ENCODE measurements around the gene NCOA3.

The NCOA3 gene

DNA sequence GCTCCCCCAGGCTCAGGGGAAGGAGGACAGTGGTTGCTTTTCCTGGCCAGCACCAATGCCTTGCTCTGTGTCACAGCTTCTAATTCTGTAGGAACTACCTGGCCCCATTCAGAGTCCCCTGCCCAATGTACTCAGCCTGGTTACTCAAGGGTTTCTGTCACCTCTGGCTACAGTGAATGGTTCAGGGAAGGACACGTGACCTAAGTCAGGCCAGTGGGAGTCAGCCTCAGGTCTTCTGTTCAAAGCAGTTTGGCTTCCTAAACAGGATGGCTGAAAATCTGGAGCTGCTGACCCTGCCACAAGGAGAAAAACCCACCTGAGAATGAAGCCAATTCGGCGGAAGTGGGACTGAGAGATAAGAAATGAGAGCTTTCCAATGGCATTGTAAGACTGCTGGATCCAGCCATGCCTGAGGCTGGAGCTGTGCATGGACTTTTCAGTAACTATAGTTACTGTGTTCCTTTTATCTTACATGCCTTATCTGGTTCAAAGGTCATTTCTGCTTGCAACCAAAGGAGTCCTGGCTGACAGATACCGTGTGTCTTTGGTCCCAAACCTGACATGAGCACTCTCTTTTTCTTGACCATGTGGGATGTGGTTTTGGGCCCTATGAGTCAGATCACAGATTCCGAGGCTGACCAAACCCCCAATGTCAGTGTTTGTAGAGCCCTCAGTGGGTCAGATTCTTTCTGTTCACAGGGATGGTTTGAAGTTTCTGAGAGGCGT lies 179.3 kb downstream of the NCOA3 start:
- no peak for DNase-seq (ENCODE audit: low read depth)

DNA sequence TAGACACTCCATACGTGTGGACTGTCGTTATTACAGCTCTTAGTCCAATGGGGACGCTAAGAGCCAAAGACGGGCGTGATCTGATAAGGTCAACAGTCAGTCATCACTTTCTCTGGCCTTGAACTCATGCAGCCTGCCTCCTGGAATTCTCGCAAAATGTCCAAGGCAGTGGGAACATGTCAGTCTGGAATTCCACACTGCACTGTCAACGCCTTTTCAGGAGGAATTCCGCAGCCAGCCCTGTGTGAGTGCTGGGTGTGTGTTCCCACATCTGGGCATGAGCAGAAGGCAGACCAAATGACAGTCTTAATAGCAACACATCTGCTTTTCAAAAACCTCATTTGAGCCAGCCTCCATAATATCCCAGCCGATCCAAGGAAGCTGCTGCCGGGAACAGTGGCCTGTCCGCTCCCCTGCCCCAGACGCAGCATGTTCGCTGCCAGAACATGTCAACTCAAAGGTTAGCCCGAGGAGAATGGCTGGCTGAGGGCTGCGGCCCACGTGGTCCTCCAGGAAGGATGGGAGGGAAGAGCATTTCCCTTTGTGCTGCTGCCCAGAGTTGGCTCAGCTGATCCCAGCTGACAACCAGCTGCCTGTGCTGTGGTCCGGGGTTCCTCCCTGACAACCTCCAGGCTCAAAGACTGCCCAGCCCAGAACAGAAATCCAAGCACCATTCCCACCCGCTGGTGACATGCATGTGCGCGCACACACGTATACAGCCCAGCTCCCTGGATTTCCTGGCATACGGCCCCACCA lies 180.5 kb downstream of the NCOA3 start:
- DNase-seq (ENCODE audit: low read depth): no peak

DNA sequence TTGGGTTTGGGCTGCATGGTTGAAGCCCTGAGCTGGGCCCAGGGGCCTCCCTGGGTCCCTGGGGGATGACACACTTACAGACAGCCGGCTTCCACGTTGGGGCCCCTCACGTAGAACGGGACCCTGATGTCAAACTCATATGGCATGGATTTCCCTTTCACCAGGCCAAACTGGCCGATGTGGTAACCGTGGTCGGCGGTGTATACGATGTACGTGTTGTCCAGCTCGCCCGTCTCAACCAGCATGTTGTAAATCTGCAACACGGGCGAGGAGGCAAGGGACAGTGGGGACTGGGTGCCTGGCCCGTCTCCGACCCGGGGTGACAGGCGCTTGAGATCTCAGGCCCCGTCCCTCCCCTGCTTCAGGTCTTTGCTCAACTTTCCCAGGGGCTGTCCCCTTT lies 181.2 kb downstream of the NCOA3 start:
- DNase-seq (ENCODE audit: low read depth): no peak

DNA sequence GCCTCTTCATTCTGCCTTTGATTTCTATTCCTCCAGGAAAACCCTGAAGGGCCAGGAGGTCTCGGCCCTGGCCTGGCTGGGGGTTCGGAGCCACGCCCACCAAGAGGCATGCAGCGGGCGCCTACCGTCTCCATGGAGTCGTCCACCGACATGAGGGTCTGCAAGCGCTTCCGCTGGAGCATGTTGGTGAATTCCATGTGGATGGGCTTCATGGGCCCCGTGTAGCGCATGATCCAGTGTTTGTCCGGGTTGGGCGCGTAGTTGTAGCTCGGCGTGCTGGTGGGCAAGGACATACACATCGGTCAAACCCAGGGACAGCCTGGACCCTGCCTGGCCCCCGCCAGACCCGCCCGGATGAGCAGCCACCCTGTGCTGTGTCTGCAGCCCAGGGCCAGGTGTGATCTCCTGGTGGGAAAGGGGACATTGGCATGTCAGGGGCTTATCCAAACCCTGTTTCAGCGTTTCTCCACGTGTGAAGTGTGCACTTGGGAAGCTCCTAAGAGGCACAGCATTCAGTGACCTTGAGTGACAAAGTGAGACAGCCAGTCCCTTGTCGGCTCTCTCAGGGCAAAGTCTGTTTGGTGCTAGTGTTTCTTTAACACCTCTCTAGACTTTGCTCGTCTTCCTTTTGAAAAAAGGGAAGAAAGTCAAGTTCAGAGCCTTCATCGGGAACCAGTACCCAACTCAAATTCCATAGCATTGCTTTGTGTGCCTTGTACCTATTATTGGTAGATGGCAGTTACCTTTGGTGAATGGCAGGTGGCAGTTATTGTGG lies 182.8 kb downstream of the NCOA3 start:
- DNase-seq (ENCODE audit: low read depth): no peak

DNA sequence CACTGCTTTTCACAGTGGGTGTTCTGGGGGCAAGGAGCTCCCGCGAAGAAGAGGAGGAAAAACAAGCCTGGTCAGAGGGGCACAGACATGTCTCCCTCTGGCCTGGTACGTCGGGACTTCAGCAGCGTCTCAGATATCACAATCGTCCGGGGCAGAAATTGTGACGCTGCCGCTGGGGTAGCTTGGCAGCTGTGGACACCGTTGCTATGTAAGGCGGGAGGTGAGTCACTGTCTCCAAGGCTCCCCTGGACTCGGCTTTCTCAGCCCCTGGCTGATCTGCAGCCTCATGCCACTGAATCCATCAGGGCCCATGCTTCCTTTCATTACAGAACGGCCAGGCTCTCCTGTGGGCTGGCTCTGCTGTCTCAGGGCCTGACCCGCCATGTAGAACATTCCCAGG lies 184.9 kb downstream of the NCOA3 start:
- DNase-seq (ENCODE audit: low read depth): no peak

DNA sequence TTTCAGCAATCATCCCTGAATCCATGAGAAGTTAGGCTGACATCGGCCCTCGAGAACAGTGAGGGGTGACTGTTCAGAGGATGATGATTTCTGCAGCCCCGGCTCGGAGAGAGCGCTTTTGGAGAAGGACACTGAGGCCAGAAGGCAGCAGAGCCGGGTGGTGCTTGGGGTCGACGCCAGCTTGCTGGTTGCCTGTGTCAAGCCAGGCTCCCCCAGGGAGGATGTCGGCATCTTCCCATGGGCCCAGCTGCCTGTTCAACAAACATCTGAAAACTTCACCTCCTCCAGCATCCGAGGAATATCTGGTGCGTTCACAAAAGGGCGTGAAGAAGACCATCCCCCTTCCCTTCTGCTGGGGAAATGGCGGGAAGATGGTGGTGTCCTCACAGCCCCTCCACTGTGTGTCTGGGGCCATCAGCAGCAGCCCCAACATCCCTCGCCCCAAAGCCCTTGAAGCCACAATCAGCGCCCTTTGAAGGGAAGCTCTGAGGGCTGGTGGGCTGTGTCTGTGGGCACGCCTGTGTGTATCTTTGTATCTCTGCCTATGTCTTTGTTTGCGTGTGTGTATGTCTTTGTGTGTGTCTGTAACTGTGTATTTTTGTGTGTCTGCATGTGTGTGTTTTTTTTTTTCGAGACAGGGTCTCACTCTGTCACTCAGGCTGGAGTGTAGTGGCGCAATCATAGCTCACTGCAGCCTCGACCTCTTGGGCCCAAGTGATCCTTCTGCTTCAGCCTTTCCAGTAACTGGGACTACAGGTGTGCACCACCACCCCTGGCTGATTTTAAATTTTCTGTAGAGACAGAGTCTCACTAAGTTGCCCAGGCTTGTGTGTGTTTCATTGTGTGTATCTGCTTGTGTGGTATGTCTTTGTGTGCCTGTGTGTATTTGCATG lies 185.7 kb downstream of the NCOA3 start:
- DNase-seq (ENCODE audit: low read depth): no peak

DNA sequence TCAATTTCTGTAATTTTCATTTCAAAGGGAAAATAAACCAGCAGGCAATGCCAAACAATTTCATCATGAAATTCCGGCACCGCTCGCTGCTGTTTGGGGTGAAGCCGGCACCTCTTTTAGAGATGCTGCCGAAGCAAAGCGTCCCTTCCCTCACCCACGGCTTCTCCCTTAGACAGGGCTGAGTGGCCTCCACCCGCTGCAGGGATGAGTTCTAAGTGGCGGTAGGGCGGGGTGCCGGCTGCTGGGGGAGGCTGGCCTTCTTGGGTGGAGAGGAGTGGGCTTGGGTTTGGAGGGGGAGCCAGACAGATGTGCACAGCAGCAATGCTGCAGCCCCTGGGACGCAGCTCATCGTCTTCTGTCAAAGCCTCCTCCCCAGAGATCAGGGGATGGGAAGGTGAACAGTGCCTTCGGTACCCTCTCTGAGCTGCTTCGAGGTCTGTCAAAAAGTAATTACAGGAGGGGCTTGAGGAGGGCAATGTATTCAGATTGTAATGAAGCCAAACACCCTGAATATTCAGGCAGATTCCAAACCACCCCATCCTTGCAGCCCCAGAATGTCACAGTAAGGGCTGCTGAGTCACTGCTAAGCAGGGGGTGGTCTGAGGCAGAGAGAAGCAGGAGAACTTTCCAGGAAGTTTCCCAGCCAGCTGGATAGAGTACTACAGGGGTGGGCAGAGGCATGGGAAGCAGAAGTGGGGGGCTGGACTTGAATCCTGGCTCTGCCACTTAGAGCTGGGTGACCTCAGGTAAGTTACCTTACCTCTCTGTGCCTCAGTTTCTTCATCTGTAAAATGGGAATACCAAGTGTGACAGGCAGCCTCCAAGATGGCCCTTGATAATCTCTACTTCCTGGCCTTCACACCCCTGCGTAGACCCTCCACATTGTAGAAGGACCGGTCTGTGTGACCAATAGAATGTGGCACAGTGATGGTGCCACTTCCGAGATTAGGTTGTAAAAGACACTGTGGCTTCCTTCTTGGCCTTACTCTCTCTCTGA lies 187.0 kb downstream of the NCOA3 start:
- no peak for DNase-seq (ENCODE audit: low read depth)

DNA sequence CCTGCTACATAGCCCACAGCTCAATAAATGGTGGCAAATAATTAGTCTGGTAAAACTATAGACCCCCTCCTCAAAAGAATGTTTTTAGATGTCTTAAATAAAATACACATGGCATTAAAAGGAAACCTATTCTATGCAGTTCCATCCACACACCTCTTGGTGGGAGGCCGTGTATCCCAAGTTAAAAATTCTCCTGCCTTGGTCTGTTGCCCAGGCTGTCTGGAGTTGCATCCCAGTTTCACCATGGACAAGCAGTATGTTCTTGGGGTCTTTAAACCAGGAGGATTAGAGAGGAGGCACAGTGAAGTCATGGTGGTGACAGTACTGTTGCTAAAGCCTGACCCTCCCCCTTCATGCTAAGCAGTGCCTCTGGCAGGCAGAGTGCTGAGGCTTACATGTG lies 188.0 kb downstream of the NCOA3 start:
- no peak for DNase-seq (ENCODE audit: low read depth)

DNA sequence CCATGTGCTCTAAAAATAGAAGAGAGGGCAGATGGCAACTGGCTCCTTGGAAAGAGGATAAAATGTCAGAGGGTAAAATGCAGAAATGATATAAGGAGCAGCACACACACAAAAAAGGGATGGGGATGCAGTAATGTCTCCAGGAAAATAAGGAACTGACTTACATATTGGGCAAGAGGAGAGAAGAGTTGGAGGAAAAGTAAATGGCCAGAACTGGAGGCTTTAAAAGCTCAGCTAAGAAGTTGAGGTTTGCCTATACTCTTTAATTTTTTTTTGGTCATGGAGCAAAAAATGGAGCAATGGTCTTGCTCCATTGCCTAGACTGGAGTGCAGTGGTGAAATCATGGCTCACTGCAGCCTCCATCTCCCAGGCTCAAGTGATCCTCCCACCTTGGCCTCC lies 189.9 kb downstream of the NCOA3 start:
- DNase-seq (ENCODE audit: low read depth): no peak

DNA sequence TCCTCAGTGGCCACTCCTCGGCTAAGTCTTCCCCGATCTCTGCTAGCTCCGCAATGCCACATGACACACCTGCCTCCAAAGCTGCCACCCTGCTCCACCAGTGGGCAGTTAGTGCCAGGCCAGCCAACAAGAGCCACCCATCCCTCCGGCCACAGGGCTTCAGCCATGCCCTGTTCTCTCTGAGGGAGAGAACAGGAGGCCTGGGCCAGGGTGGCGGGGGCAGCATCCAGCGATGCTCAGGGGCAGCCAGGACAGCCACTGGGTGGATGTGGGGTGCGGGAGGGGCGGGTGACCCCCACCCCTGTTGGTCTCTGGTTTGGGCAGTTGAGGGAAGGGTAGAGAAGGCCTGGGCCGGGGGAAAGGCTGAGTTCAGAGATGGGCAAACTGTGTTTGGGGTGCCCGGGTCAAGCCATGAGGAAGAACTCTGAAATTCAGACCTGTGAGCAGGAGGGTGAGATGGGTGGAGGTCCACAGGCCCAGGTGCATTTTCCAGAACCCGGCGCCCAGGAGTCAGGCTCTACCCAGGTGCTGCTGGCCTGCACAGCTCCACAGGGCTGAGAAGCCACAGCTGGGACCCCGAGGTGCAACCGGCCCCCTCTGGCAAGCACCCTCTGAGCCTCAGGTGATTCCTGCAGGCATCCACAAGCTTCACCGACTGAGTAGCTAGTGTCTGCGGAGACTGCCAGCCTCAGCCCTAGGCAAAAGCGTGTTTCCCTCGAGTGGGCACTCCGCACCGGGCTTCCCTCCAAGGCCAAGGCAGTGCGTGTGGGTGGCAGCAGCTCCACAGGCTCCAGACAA lies 192.5 kb downstream of the NCOA3 start:
- DNase-seq (ENCODE audit: low read depth): no peak

DNA sequence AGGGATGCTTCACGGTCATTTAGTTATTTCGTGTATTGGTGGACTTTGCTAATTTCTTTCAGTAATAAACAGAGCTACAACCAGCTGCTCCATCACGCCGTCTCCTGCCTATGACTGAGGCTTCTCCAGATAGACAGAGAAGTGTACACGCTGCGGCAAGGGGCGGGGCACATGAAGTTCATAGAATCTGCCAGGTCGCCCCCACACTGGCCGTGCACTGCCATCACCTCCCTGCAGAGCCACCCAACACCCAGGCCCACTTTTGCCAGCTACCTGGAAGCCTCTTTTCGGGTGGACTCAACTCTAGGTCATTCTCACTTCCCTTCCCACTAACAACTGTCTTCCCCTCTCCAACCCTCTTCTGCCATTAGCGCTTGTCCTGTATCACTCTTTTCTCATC lies 195.2 kb downstream of the NCOA3 start:
- no peak for DNase-seq (ENCODE audit: low read depth)

DNA sequence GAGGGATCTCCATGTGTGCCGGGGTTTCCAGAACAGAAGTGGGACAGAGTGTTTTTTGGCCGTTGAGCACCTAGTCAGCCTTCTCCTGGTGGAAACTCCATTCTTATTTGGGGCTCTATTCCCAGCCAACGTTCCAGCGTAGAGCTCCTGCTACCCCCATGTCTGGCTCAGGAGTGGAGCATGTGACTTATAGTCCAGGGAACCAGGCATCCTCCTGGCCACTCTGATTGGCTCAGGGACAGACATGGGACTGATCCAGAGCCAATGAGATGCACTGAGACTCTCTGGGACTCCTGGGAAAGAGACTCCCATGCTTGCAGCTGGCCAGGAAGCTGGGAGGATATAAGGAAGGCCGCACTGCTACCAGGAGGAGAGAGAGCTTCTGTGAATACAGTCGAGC lies 196.5 kb downstream of the NCOA3 start:
- no peak for DNase-seq (ENCODE audit: low read depth)

DNA sequence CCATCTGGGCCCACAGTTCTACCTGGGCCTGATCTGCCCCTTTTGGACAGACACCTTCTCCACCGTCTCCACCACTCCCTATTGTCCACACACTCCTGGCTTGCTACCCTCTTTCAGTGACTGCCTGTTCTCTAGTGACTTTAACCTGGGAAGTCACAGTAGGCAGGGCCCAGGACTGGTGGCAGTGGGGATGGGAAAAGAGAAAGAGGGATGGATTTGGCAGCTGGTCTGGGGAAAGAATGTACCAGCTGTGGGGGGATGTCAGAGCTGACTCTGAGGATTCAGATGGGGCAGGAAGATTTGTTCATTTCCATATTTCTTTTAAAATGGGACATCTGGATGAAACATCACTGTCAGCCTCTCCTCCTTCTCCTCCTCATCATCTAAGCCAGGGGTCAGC lies 198.1 kb downstream of the NCOA3 start:
- DNase-seq (ENCODE audit: low read depth): no peak

DNA sequence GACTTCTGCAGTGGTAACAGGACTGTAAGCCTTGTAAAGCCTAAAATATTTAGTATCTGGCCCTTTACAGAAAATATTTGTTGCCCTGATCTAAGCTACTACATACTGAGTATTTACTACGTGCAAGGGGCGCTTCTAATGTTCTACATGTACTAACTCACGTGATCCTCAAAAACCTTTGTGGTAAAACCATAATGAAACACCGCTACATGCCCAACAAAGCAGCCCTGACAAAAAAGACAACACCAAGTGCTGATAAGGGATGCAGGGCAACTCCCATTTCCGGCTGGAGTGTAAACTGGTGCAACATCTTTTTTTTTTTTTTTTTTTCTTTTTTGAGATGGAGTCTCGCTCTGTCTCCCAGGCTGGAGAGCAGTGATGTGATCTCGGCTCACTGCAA lies 198.6 kb downstream of the NCOA3 start:
- no peak for DNase-seq (ENCODE audit: low read depth)

DNA sequence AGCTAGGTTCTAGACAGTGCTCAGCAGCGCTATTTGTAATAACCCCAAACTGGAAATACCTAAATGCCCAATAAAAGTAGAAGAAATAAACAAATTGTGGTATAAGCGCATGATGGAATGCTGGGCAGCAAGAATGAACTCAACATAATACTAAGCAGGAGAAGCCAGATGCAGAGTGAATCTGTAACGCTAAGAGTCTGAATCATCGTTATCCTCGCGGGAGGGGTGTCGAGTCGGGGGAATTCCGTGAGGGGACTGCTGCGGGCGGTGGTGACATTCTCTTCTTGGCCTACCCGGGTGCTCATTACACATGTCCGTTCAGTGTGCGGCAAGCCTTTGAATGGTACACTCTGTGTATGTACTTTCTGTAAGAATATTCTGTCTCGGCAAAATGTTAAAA lies 199.9 kb downstream of the NCOA3 start:
- DNase-seq (ENCODE audit: low read depth): no peak

DNA sequence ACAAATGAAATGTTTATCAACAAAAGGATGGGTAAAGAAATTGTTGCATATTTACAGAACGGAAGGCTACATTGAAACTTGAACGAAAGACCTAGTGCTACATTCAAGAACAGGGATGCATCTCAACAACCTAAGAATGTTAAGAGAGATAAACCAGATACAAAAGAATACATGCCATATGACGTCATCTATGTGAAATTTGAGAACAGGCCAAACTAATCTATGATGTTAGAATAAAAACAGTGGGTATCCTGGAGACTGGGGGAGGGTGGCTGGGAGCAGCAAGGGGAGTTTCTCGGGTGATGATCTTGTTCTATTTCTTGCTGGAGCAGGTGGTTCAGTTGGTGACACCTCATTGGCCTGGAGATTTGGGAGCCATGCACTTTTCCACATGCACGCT lies 202.1 kb downstream of the NCOA3 start:
- DNase-seq (ENCODE audit: low read depth): no peak

DNA sequence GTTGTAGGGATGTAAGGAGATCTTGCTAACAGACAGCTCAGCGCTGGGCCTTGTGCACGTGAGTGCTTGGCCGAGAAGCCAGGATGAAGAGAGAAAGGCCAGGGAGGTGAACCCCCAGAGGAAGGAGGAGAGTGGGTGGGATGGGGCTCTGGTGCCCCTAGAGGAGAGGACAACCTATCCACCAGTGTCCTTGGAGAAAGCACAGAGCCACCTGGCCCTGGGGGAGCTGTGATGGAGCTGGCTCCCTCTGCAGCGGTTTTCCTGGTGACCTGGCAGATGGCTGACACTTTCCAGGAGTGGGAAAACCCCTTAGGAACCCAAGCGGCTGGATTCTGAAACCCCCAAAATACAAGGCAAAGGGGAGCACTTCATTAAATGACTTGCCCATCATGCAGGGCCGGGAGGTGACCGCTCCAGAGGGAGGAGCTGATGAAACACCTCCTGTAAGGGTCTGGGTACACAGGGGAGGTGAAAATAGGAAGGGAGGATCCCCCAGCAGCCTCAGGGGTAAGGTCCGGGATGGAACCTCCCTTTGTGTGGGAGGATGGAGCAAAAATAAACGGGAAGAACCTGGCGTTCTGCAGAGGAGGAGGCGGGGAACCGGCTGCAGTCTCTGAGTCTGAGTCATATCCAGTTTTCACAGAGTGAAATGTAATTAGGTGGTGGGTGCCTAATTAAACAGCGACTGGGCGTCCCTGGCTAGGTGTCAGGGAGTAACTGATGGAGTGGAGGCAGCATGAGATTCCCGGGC lies 203.2 kb downstream of the NCOA3 start:
- no peak for DNase-seq (ENCODE audit: low read depth)

DNA sequence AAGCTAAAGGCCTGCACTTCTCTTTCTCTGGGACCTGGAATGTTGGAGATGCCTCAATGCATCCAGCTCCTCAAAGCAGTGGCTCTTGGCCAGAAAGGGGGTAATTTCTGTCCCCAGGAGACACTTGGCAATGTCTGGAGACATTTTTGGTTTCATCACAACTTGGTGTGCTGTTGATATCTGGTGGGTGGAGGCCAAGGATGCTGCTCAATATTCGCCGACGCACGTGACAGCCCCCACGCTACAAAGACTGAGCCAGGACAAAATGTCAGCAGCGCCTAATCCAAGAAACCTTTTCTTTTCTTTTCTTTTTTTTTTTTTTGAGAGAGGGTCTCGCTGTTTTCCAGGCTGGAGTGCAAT lies 203.8 kb downstream of the NCOA3 start:
- DNase-seq (ENCODE audit: low read depth): no peak

DNA sequence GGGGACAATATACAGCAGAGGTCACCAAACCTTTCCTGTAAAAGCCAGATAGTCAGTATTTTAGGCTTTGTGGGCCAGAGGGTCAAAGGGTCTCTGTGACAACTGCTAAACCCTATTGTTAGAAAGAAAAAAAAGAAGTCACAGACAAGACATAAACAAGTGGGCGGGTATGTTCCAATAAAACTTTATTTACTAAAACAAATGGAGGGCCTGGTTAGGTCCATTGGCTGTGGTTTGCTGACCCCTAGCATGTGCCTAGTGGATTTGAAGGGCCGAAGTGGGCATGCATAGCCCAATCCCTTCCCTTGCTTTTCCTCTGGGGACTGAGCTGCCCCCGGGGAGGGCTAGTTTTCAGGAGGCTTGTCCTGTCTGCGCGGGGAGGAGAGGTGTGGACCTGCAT lies 204.7 kb downstream of the NCOA3 start:
- DNase-seq (ENCODE audit: low read depth): no peak
